ENCODE measurements around the gene AK8. TPM values are rescaled to one million over a fixed set of nuclear protein-coding genes. Genes with fewer than 3 reads are reported as not detected.
"Not testable (repeated sequence)": the region's sequence is repeated elsewhere in the genome, so short reads cannot be mapped to it uniquely, and the experiment has no call there.

Gene AK8
- total RNA-seq, 1 experiment from 2014 or later: 0.34 TPM

- DNase-seq (ENCODE audit: low read depth): no peak
Observed at GRCh38 chr9:132717326-132717945, 160.6 kb downstream of the AK8 start.

- no peak for DNase-seq (ENCODE audit: low read depth)
Observed at GRCh38 chr9:132716007-132716406, 162.1 kb downstream of the AK8 start.

GRCh38 chr9:132712753-132713152 is 165.3 kb downstream of the AK8 start:
- no peak for DNase-seq (ENCODE audit: low read depth)

- no peak for DNase-seq (ENCODE audit: low read depth)
Observed at GRCh38 chr9:132711846-132712245, 166.2 kb downstream of the AK8 start.

GRCh38 chr9:132711152-132711551 is 166.9 kb downstream of the AK8 start:
- not testable (repeated sequence) for DNase-seq (ENCODE audit: low read depth)

- DNase-seq (ENCODE audit: low read depth): no peak
Observed at GRCh38 chr9:132710333-132710732, 167.8 kb downstream of the AK8 start.

- DNase-seq (ENCODE audit: low read depth): no peak
Observed at GRCh38 chr9:132708769-132709430, 169.2 kb downstream of the AK8 start.

GRCh38 chr9:132708239-132708638 is 169.8 kb downstream of the AK8 start:
- DNase-seq (ENCODE audit: low read depth): no peak

- DNase-seq (ENCODE audit: low read depth): peak; percentile 60
Observed at GRCh38 chr9:132703336-132703735, 174.7 kb downstream of the AK8 start.

- no peak for DNase-seq (ENCODE audit: low read depth)
Observed at GRCh38 chr9:132702254-132702653, 175.8 kb downstream of the AK8 start.

- no peak for DNase-seq (ENCODE audit: low read depth)
Observed at GRCh38 chr9:132699956-132700355, 178.1 kb downstream of the AK8 start.

- peak; percentile 25 for DNase-seq (ENCODE audit: low read depth)
Observed at GRCh38 chr9:132698989-132699388, 179.1 kb downstream of the AK8 start.

GRCh38 chr9:132697230-132697629 is 180.9 kb downstream of the AK8 start:
- DNase-seq (ENCODE audit: low read depth): peak; percentile 12

- no peak for DNase-seq (ENCODE audit: low read depth)
Observed at GRCh38 chr9:132694144-132694543, 183.9 kb downstream of the AK8 start.

- no peak for DNase-seq (ENCODE audit: low read depth)
Observed at GRCh38 chr9:132690696-132691095, 187.4 kb downstream of the AK8 start.

- no peak for DNase-seq (ENCODE audit: low read depth)
Observed at GRCh38 chr9:132683873-132684272, 194.2 kb downstream of the AK8 start.

- no peak for DNase-seq (ENCODE audit: low read depth)
Observed at GRCh38 chr9:132681561-132681960, 196.5 kb downstream of the AK8 start.

- no peak for DNase-seq (ENCODE audit: low read depth)
Observed at GRCh38 chr9:132679946-132680625, 198.0 kb downstream of the AK8 start.

GRCh38 chr9:132677976-132678375 is 200.1 kb downstream of the AK8 start:
- DNase-seq (ENCODE audit: low read depth): no peak

Measured in M059J (cell line).